ENCODE results near the gene LHFPL4. TPM values are rescaled to one million over a fixed set of nuclear protein-coding genes. Genes with fewer than 3 reads are reported as not detected.

The LHFPL4 gene
- total RNA-seq, 1 experiment from 2014 or later = not detected

DNA sequence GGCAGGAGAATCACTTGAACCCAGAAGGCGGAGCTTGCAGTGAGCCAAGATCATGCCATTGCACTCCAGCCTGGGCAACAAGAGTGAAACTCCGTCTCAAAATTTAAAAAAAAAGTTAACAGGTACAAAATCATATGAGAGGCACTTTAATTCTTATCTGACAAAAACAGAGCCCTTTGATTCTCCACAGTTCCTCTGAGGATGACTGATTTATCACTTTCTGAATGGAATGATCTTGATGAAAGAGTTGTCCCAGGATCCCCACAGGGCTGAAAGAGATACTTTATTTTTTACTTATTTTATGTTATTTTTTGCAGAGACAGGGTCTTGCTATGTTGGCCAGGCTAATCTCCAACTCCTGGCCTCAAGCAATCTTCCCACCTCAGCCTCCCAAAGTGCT is 4.0 kb downstream of the LHFPL4 start:
- H3F3A ChIP-seq (ENCODE audit: low read length, unreplicated experiment) = no peaks in the 10 kb centered on the region
- H3K4me2 ChIP-seq (ENCODE audit: low read length) = no peak overlapping the region
- peaks cover 40% of the 10 kb centered on the region for H3K27me3 ChIP-seq (ENCODE audit: low read length)
- no TSS peak for BruUV-seq (replicated peaks)
- H3K4me1 ChIP-seq (ENCODE audit: insufficient read depth, low read length) = no peaks in the 10 kb centered on the region
- H3K27ac ChIP-seq (ENCODE audit: low read length) = no peak overlapping the region
- DNase-seq = no peak
- CTCF ChIA-PET = no interaction called here
- no peaks in the 10 kb centered on the region for H3K79me2 ChIP-seq (ENCODE audit: low read length)
- H3K9me2 ChIP-seq (replicated peaks; ENCODE audit: low read length) = no peaks in the 10 kb centered on the region
- no peak overlapping the region for H3K4me3 ChIP-seq (ENCODE audit: low read length)
- intact Hi-C loops (cut with micrococcal nuclease) = no loop called here
- no peaks in the 10 kb centered on the region for H4K20me1 ChIP-seq (ENCODE audit: low read length)
- no peak for ATAC-seq
- no peak for TF ChIP-seq EZH2 (IDR thresholded peaks at IDR 0.05; ENCODE audit: low read length, unreplicated experiment)
- TF ChIP-seq, protein P1, sequence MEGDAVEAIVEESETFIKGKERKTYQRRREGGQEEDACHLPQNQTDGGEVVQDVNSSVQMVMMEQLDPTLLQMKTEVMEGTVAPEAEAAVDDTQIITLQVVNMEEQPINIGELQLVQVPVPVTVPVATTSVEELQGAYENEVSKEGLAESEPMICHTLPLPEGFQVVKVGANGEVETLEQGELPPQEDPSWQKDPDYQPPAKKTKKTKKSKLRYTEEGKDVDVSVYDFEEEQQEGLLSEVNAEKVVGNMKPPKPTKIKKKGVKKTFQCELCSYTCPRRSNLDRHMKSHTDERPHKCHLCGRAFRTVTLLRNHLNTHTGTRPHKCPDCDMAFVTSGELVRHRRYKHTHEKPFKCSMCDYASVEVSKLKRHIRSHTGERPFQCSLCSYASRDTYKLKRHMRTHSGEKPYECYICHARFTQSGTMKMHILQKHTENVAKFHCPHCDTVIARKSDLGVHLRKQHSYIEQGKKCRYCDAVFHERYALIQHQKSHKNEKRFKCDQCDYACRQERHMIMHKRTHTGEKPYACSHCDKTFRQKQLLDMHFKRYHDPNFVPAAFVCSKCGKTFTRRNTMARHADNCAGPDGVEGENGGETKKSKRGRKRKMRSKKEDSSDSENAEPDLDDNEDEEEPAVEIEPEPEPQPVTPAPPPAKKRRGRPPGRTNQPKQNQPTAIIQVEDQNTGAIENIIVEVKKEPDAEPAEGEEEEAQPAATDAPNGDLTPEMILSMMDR (conservative IDR thresholded peaks at IDR 0.05; ENCODE audit: low read depth, low read length) = no peak
- TF ChIP-seq EZH2phosphoT487 (IDR thresholded peaks at IDR 0.05; ENCODE audit: borderline replicate concordance, low read length) = no peak
- no peaks in the 10 kb centered on the region for H3K36me3 ChIP-seq (ENCODE audit: low read depth, low read length)
- no peak overlapping the region for H2AFZ ChIP-seq (ENCODE audit: low read length)
- no peak overlapping the region for H3K9ac ChIP-seq (ENCODE audit: low read length)
- POLR2A ChIA-PET (ENCODE audit: unreplicated experiment) = no interaction called here
- H3K9me3 ChIP-seq (ENCODE audit: low read length) = no peaks in the 10 kb centered on the region

DNA sequence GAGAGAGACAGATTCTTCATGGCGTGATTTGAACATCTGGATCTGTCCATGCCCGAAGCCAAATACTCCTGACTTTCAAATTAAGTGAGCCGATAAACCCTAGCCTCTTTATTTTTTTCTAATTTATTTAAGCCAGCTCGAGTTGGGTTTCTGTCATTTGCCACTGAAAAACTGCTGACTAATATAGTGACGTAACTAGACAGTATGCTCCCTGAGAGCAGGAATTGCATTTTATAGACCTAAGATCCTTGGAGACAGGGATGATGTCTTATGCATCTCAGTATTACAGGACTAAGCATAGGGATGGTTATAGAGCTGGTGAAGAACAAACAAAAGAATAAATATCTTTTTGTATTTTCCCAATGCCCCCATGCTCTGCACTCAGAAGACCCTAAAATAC is 4.6 kb downstream of the LHFPL4 start:
- intact Hi-C loops (cut with micrococcal nuclease) = no loop called here
- Histone ChIP-seq H3K27me3 (ENCODE audit: low read length) (peaks cover 38% of the 10 kb centered on the region), H3K9me3 (ENCODE audit: low read length) (no peaks in the 10 kb centered on the region), H3F3A (ENCODE audit: low read length, unreplicated experiment) (no peaks in the 10 kb centered on the region), H3K9me2 (replicated peaks; ENCODE audit: low read length) (no peaks in the 10 kb centered on the region), H3K79me2 (ENCODE audit: low read length) (no peaks in the 10 kb centered on the region), H3K4me3 (ENCODE audit: low read length) (no peak overlapping the region), H3K27ac (ENCODE audit: low read length) (no peak overlapping the region), H3K36me3 (ENCODE audit: low read depth, low read length) (no peaks in the 10 kb centered on the region), H2AFZ (ENCODE audit: low read length) (no peak overlapping the region), H3K4me2 (ENCODE audit: low read length) (no peak overlapping the region), H3K9ac (ENCODE audit: low read length) (no peak overlapping the region), H3K4me1 (ENCODE audit: insufficient read depth, low read length) (no peaks in the 10 kb centered on the region), H4K20me1 (ENCODE audit: low read length) (no peaks in the 10 kb centered on the region)
- BruUV-seq (replicated peaks) = no TSS peak
- ChIA-PET CTCF (no interaction called here), POLR2A (ENCODE audit: unreplicated experiment) (no interaction called here)
- no peak for ATAC-seq
- no peak for DNase-seq
- TF ChIP-seq EZH2 (IDR thresholded peaks at IDR 0.05; ENCODE audit: low read length, unreplicated experiment) = no peak
- TF ChIP-seq EZH2phosphoT487 (IDR thresholded peaks at IDR 0.05; ENCODE audit: borderline replicate concordance, low read length) = no peak
- TF ChIP-seq, protein P1 (conservative IDR thresholded peaks at IDR 0.05; ENCODE audit: low read depth, low read length) = no peak

DNA sequence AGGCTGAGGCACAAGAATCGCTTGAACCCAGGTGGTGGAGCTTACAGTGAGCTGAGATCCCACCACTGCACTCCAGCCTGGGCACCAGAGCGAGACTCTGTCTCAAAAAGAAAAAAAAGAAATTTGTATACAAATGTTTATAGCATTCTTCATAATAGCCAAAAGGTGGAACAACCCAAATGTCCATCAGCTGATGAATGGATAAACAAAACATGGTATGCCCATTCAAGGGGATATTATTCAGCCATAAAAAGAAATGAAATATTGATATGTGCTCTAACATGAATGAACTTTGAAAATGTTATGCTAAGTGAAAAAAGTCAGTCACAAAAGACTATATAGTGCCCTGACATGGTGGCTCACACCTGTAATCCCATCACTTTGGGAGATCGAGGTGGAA is 11.4 kb downstream of the LHFPL4 start:
- Histone ChIP-seq H4K20me1 (ENCODE audit: low read length) (no peaks in the 10 kb centered on the region), H3K4me3 (ENCODE audit: low read length) (no peak overlapping the region), H3K36me3 (ENCODE audit: low read depth, low read length) (no peaks in the 10 kb centered on the region), H3K27ac (ENCODE audit: low read length) (no peak overlapping the region), H3K9me3 (ENCODE audit: low read length) (no peaks in the 10 kb centered on the region), H3F3A (ENCODE audit: low read length, unreplicated experiment) (no peaks in the 10 kb centered on the region), H2AFZ (ENCODE audit: low read length) (no peak overlapping the region), H3K4me2 (ENCODE audit: low read length) (no peak overlapping the region), H3K9ac (ENCODE audit: low read length) (no peak overlapping the region), H3K27me3 (ENCODE audit: low read length) (peaks cover 28% of the 10 kb centered on the region), H3K4me1 (ENCODE audit: insufficient read depth, low read length) (no peaks in the 10 kb centered on the region), H3K9me2 (replicated peaks; ENCODE audit: low read length) (no peaks in the 10 kb centered on the region), H3K79me2 (ENCODE audit: low read length) (no peaks in the 10 kb centered on the region)
- no peak for DNase-seq
- TF ChIP-seq EZH2phosphoT487 (IDR thresholded peaks at IDR 0.05; ENCODE audit: borderline replicate concordance, low read length) (no peak), EZH2 (IDR thresholded peaks at IDR 0.05; ENCODE audit: low read length, unreplicated experiment) (no peak)
- TF ChIP-seq, protein P1 (conservative IDR thresholded peaks at IDR 0.05; ENCODE audit: low read depth, low read length) = no peak
- BruUV-seq (replicated peaks) = no TSS peak
- ATAC-seq = no peak
- CTCF ChIA-PET = no interaction called here
- intact Hi-C loops (cut with micrococcal nuclease) = no loop called here
- POLR2A ChIA-PET (ENCODE audit: unreplicated experiment) = no interaction called here

Measured in PC-3 (cell line).